CD8-positive, alpha-beta memory T cell (primary cell): ENCODE measurements around the gene ERG. TPM values are rescaled to one million over a fixed set of nuclear protein-coding genes. Genes with fewer than 3 reads are reported as not detected.

Experiments used
- CTCF ChIA-PET: fragments of 350-600 bp; sonication (Branson Sonifier 250); formaldehyde crosslinking; loops from one replicate; lab custom pipeline; 2021; ENCODE audit warnings: antibody characterized with exemption; lab: Charles Lee
- POLR2A ChIA-PET: fragments of 350-600 bp; sonication (Branson Sonifier 250); formaldehyde crosslinking; loops from one replicate; lab custom pipeline; 2021; ENCODE audit warnings: antibody characterized with exemption; lab: Charles Lee
- DNase-seq, 5 donors: peaks; one replicate each; pipeline versions ENCODE4 v3.0.0 to v3.0.0-alpha.2; 2020 to 2022; ENCODE audit warnings: mixed read lengths in 1 of 5
- H3K27ac ChIP-seq: one replicate; pipeline ENCODE4 v1.7.0; 2013; ENCODE audit warnings: low read depth, mild to moderate bottlenecking, low read length, moderate library complexity
- H3K27me3 ChIP-seq: 2 replicates; pipeline ENCODE4 v1.7.0; 2013; ENCODE audit warnings: low read length, mild to moderate bottlenecking; ENCODE audit not compliant: insufficient read depth, poor library complexity, severe bottlenecking
- H3K36me3 ChIP-seq: 2 replicates; pipeline ENCODE4 v1.7.0; 2013; ENCODE audit warnings: mild to moderate bottlenecking, low read length, moderate library complexity; ENCODE audit not compliant: insufficient read depth
- H3K4me1 ChIP-seq: 2 replicates; pipeline ENCODE4 v1.7.0; 2013; ENCODE audit warnings: mild to moderate bottlenecking, low read length, moderate library complexity; ENCODE audit not compliant: insufficient read depth
- H3K4me3 ChIP-seq: 2 replicates; pipeline ENCODE4 v1.7.0; 2013; ENCODE audit warnings: mild to moderate bottlenecking, low read length
- H3K9me3 ChIP-seq: 2 replicates; pipeline ENCODE4 v1.7.0; 2013; ENCODE audit warnings: mild to moderate bottlenecking, low read length
- H3K27ac Mint-ChIP-seq, 8 donors: one replicate each; pipeline ENCODE4 v1.8.0; 2020 to 2021; ENCODE audit warnings: mixed read lengths in 8 of 8, mild to moderate bottlenecking in 6 of 8, inconsistent platforms in 3 of 8, moderate library complexity in 3 of 8
- H3K27me3 Mint-ChIP-seq, 2 donors: one replicate each; pipeline ENCODE4 v1.8.0; 2020 to 2021; ENCODE audit warnings: mixed read lengths in 2 of 2, mild to moderate bottlenecking in 1 of 2, moderate library complexity in 1 of 2
- H3K36me3 Mint-ChIP-seq, 3 donors: one replicate each; pipeline ENCODE4 v1.8.0; 2020 to 2021; ENCODE audit warnings: mixed read lengths in 3 of 3, inconsistent platforms in 1 of 3, mild to moderate bottlenecking in 1 of 3
- H3K4me1 Mint-ChIP-seq, 3 donors: one replicate each; pipeline ENCODE4 v1.8.0; 2020 to 2021; ENCODE audit warnings: mixed read lengths in 3 of 3, inconsistent platforms in 1 of 3, mild to moderate bottlenecking in 1 of 3
- H3K4me3 Mint-ChIP-seq, 7 donors: one replicate each; pipeline ENCODE4 v1.8.0; 2020 to 2021; ENCODE audit warnings: mixed read lengths in 7 of 7, mild to moderate bottlenecking in 6 of 7, moderate library complexity in 4 of 7, inconsistent platforms in 2 of 7
- H3K9me3 Mint-ChIP-seq, 5 donors: one replicate each; pipeline ENCODE4 v1.8.0; 2020 to 2022; ENCODE audit warnings: mixed read lengths in 5 of 5, mild to moderate bottlenecking in 3 of 5, moderate library complexity in 2 of 5, inconsistent platforms in 1 of 5
- polyA plus RNA-seq: library from polyadenylated mRNA; unstranded; fragments of 300-500 nt; fragmentation: Illumina TruSeq; gene quantifications from one replicate; pipeline ENCODE4 v1.2.3, GENCODE V29; 2021
- total RNA-seq, 2 experiments: library from RNA; stranded (reverse); gene quantifications; one replicate each; pipeline ENCODE4 v1.2.3, GENCODE V29; 2021

The ERG gene
- total and polyA plus RNA-seq, 3 experiments from 2014 or later, result not detected

- H3K4me1 ChIP-seq, result no peaks in the 10 kb centered on the region
- peaks cover 0 to 5% (median 4%) of the 10 kb centered on the region in 5 donors for H3K9me3 Mint-ChIP-seq
- H3K27me3 ChIP-seq, result peaks cover 2% of the 10 kb centered on the region
- no peaks in the 10 kb centered on the region for H3K9me3 ChIP-seq
- peaks cover 5 to 22% of the 10 kb centered on the region in 2 donors for H3K27me3 Mint-ChIP-seq
- H3K27ac Mint-ChIP-seq, result no peak overlapping the region
- no peak overlapping the region for H3K4me3 Mint-ChIP-seq
- DNase-seq, result no peak
- ChIA-PET POLR2A (no interaction called here), CTCF (no interaction called here)
- no peaks in the 10 kb centered on the region for H3K36me3 Mint-ChIP-seq
- no peak overlapping the region for H3K27ac ChIP-seq
- no peaks in the 10 kb centered on the region for H3K4me1 Mint-ChIP-seq
- H3K4me3 ChIP-seq, result no peak overlapping the region
- H3K36me3 ChIP-seq, result no peaks in the 10 kb centered on the region
Measured at GRCh38 chr21:38468989-38469388, 29.3 kb downstream of the ERG start.

GRCh38 chr21:38467911-38468310 lies 30.4 kb downstream of the ERG start:
- no peaks in the 10 kb centered on the region for H3K4me1 ChIP-seq
- no peaks in the 10 kb centered on the region for H3K27me3 ChIP-seq
- no peaks in the 10 kb centered on the region for H3K9me3 ChIP-seq
- Mint-ChIP-seq H3K27me3 (peaks cover 2 to 12% of the 10 kb centered on the region in 2 donors), H3K4me1 (no peaks in the 10 kb centered on the region), H3K36me3 (no peaks in the 10 kb centered on the region), H3K4me3 (no peak overlapping the region), H3K27ac (no peak overlapping the region), H3K9me3 (peaks cover 0 to 7% (median 4%) of the 10 kb centered on the region in 5 donors)
- no peak for DNase-seq
- CTCF ChIA-PET, result no interaction called here
- no peak overlapping the region for H3K4me3 ChIP-seq
- no peaks in the 10 kb centered on the region for H3K36me3 ChIP-seq
- no peak overlapping the region for H3K27ac ChIP-seq
- POLR2A ChIA-PET, result no interaction called here

GRCh38 chr21:38467374-38467773 lies 30.9 kb downstream of the ERG start:
- CTCF ChIA-PET, result no interaction called here
- POLR2A ChIA-PET, result no interaction called here
- H3K9me3 Mint-ChIP-seq, result peaks cover 0 to 7% (median 4%) of the 10 kb centered on the region in 5 donors

GRCh38 chr21:38460171-38460742 lies 38.0 kb downstream of the ERG start:
- H3K9me3 Mint-ChIP-seq, result peaks cover 0 to 5% (median 4%) of the 10 kb centered on the region in 5 donors
- no peaks in the 10 kb centered on the region for H3K36me3 Mint-ChIP-seq
- no peak for DNase-seq
- ChIA-PET POLR2A (no interaction called here), CTCF (no interaction called here)
- H3K27ac Mint-ChIP-seq, result no peak overlapping the region
- Histone ChIP-seq H3K9me3 (no peaks in the 10 kb centered on the region), H3K27me3 (no peaks in the 10 kb centered on the region), H3K27ac (no peak overlapping the region), H3K4me1 (no peaks in the 10 kb centered on the region), H3K36me3 (no peaks in the 10 kb centered on the region), H3K4me3 (no peak overlapping the region)
- H3K27me3 Mint-ChIP-seq, result peaks cover 0 to 6% of the 10 kb centered on the region in 2 donors
- no peaks in the 10 kb centered on the region for H3K4me1 Mint-ChIP-seq
- no peak overlapping the region for H3K4me3 Mint-ChIP-seq

More at GRCh38 chr21:38467374-38467773, 30.9 kb downstream of the ERG start:
- H3K36me3 Mint-ChIP-seq, result no peaks in the 10 kb centered on the region
- H3K4me1 Mint-ChIP-seq, result no peaks in the 10 kb centered on the region
- Histone ChIP-seq H3K27me3 (no peaks in the 10 kb centered on the region), H3K4me3 (no peak overlapping the region), H3K4me1 (no peaks in the 10 kb centered on the region), H3K27ac (no peak overlapping the region), H3K9me3 (no peaks in the 10 kb centered on the region), H3K36me3 (no peaks in the 10 kb centered on the region)
- DNase-seq, result no peak
- no peak overlapping the region for H3K4me3 Mint-ChIP-seq
- no peak overlapping the region for H3K27ac Mint-ChIP-seq
- H3K27me3 Mint-ChIP-seq, result peaks cover 2 to 10% of the 10 kb centered on the region in 2 donors

- Histone ChIP-seq H3K9me3 (no peaks in the 10 kb centered on the region), H3K36me3 (no peaks in the 10 kb centered on the region), H3K4me3 (no peak overlapping the region), H3K27ac (no peak overlapping the region), H3K4me1 (no peaks in the 10 kb centered on the region), H3K27me3 (no peaks in the 10 kb centered on the region)
- CTCF ChIA-PET, result no interaction called here
- Mint-ChIP-seq H3K4me1 (no peaks in the 10 kb centered on the region), H3K27ac (no peak overlapping the region), H3K27me3 (no peaks in the 10 kb centered on the region), H3K4me3 (no peak overlapping the region), H3K9me3 (peaks cover 0 to 2% (median 2%) of the 10 kb centered on the region in 5 donors), H3K36me3 (no peaks in the 10 kb centered on the region)
- DNase-seq, result no peak
- POLR2A ChIA-PET, result no interaction called here
Measured at GRCh38 chr21:38459490-38459889, 38.8 kb downstream of the ERG start.

- H3K36me3 ChIP-seq, result no peaks in the 10 kb centered on the region
- no peaks in the 10 kb centered on the region for H3K9me3 ChIP-seq
- DNase-seq, result no peak
- Mint-ChIP-seq H3K27ac (no peak overlapping the region), H3K27me3 (no peaks in the 10 kb centered on the region), H3K4me3 (no peak overlapping the region), H3K4me1 (no peaks in the 10 kb centered on the region), H3K9me3 (no peaks in the 10 kb centered on the region), H3K36me3 (no peaks in the 10 kb centered on the region)
- H3K27me3 ChIP-seq, result no peaks in the 10 kb centered on the region
- H3K27ac ChIP-seq, result no peak overlapping the region
- H3K4me3 ChIP-seq, result no peak overlapping the region
- no peaks in the 10 kb centered on the region for H3K4me1 ChIP-seq
- POLR2A ChIA-PET, result no interaction called here
- CTCF ChIA-PET, result no interaction called here
Measured at GRCh38 chr21:38455403-38455802, 42.9 kb downstream of the ERG start.

GRCh38 chr21:38454702-38455101 lies 43.6 kb downstream of the ERG start:
- no peaks in the 10 kb centered on the region for H3K27me3 Mint-ChIP-seq
- H3K36me3 ChIP-seq, result no peaks in the 10 kb centered on the region
- H3K36me3 Mint-ChIP-seq, result no peaks in the 10 kb centered on the region
- H3K27ac ChIP-seq, result no peak overlapping the region
- H3K4me3 Mint-ChIP-seq, result no peak overlapping the region
- CTCF ChIA-PET, result no interaction called here
- H3K27ac Mint-ChIP-seq, result no peak overlapping the region
- H3K27me3 ChIP-seq, result no peaks in the 10 kb centered on the region
- H3K9me3 ChIP-seq, result no peaks in the 10 kb centered on the region
- no peaks in the 10 kb centered on the region for H3K9me3 Mint-ChIP-seq
- no peaks in the 10 kb centered on the region for H3K4me1 Mint-ChIP-seq
- no peak for DNase-seq
- no peaks in the 10 kb centered on the region for H3K4me1 ChIP-seq
- no peak overlapping the region for H3K4me3 ChIP-seq
- POLR2A ChIA-PET, result no interaction called here

- Mint-ChIP-seq H3K9me3 (no peaks in the 10 kb centered on the region), H3K27ac (no peak overlapping the region), H3K27me3 (no peaks in the 10 kb centered on the region), H3K4me3 (no peak overlapping the region), H3K36me3 (no peaks in the 10 kb centered on the region), H3K4me1 (no peaks in the 10 kb centered on the region)
- Histone ChIP-seq H3K36me3 (no peaks in the 10 kb centered on the region), H3K9me3 (no peaks in the 10 kb centered on the region), H3K4me1 (no peaks in the 10 kb centered on the region), H3K27ac (no peak overlapping the region), H3K4me3 (no peak overlapping the region), H3K27me3 (no peaks in the 10 kb centered on the region)
- ChIA-PET POLR2A (no interaction called here), CTCF (no interaction called here)
- no peak for DNase-seq
Measured at GRCh38 chr21:38454161-38454560, 44.1 kb downstream of the ERG start.
